GM18505 (cell line): ENCODE measurements around the gene NR2E3.
"Not testable (repeated sequence)": the region's sequence is repeated elsewhere in the genome, so short reads cannot be mapped to it uniquely, and the experiment has no call there.

ENCODE experiments used
- ATAC-seq: cut with Tn5 transposase; IDR thresholded peaks from one replicate; pipeline ENCODE4 v1.9.1; 2021; ENCODE audit not compliant: unreplicated experiment
- POLR2A ChIP-seq: IDR thresholded peaks from 4 replicates; pipeline ENCODE4 v1.6.1; 2011; ENCODE audit warnings: borderline replicate concordance; ENCODE audit not compliant: insufficient read depth, insufficient read length; ENCODE audit errors: extremely low read depth

Gene NR2E3

DNA sequence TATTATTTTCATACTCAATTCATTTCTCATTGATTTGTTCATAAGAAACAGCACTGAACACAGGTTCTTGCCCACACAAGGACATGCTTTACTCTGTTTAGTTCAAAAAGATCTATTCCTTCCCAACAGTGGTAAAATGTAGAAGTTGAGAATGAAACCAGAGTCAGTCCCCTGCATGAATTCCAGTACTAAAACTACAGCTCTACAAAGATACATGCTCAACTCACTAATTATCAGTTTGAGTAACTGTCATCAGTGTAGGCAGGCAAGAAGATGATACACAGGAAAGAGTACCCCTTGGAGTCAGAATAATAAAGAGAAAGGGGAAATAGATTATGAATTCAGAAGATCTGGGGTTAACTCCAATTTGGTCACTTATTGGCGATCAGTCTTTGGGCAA is 43.2 kb downstream of the NR2E3 start:
- no peak for TF ChIP-seq POLR2A
- no peak for ATAC-seq

DNA sequence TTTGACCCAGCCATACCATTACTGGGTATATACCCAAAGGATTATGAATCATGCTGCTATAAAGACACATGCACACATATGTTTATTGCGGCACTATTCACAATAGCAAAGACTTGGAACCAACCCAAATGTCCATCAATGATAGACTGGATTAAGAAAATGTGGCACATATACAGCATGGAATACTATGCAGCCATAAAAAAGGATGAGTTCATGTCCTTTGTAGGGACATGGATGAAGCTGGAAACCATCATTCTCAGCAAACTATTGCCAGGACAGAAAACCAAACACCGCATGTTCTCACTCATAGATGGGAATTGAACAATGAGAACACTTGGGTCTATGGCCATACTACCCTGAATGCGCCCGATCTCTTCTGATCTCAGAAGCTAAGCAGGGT is 47.9 kb downstream of the NR2E3 start:
- not testable (repeated sequence) for ATAC-seq
